ENCODE data around the gene INAFM2.

DNA sequence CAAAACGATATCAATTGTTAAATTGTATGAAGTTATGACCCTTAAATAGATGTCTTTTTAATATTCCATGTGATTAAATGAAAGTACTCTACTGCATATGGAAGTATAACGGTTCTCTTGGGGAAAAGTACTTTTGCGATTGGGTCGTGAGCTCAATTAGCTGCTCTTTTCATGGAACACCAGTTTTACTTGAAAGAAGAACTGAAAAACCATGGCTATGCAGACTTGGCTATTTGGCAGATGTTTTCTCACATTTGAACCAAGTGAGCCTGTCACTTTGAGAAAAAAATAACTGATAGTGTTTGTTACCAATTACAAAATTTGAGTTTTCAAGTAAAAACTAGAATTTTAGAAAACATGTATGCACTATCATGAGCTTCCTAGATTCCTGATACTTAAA lies 5.9 kb upstream of the INAFM2 start:
- TF ChIP-seq CTCF (IDR thresholded peaks at IDR 0.05) = no peak
- no peak for TF ChIP-seq POLR2A (IDR thresholded peaks at IDR 0.05)

All from ovary (tissue), 3 donors.